ENCODE results near the gene CDKAL1.
"Not testable (repeated sequence)": the region's sequence is repeated elsewhere in the genome, so short reads cannot be mapped to it uniquely, and the experiment has no call there.

Gene CDKAL1

DNA sequence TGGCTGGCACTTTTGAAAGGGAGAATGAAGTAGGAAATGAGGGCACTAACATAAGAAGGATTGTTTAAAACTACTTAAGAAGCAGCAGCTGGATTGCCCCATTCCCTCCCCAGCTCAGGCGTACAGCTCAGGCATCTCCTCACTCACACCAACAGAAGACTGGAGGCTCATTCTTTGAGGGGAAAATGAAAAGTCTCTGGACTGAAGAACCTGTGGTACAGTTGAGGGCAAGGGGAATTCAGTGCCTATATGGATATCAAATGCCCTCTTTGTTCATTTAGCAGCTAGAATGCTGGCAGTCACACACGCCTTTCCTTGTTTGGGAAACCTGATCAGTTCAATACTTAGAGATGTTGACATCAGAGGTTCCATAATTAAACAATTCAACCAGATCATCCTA, 557.2 kb downstream of the CDKAL1 start:
- DNase-seq = no peak

- not testable (repeated sequence) for DNase-seq
These were observed 558.0 kb downstream of the CDKAL1 start for GRCh38 chr6:21092231-21092772.

DNA sequence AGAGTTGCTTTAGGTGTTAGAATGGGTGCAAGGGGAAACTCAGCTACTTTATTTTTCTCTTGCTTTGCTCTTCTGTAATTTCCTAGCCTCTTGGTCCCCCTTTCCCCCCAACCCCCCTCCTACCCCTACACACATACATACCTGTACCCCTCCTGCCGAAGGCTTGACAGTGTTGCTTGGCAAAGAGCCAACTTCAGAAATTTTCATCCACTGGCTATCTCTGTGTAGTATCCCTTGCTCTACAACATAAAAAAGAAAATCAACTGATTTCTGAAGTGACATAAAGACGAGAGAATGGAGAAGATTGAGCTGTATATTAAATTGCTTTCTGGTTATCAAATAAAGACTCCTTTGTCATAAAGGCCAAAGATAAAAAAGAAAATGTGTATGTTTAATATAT, 561.2 kb downstream of the CDKAL1 start:
- DNase-seq = no peak

GRCh38 chr6:21098134-21098533, 563.9 kb downstream of the CDKAL1 start:
- no peak for DNase-seq

DNA sequence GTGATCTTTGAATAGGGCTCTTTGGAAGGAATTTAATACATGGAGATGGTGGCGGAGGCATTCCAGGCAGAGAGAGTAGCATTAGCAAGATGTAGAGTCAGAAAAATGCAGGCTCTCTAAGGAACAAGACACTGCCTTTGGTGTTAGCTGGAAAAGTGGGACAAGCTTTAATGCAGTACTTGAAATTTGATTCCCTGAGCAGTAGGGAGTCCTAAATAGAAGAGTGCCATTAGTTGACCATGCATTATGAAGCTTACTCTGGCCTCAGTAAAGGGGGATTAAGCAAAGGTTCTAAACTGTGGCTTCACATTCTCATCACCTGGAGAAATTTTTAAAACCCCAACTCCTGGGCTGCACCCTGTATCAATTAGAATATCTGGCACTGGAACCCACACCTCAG, 564.5 kb downstream of the CDKAL1 start:
- DNase-seq = no peak

GRCh38 chr6:21099338-21100314, 565.4 kb downstream of the CDKAL1 start:
- DNase-seq = no peak

GRCh38 chr6:21100991-21101390, 566.7 kb downstream of the CDKAL1 start:
- DNase-seq = no peak

GRCh38 chr6:21101694-21102093, 567.4 kb downstream of the CDKAL1 start:
- DNase-seq = no peak

GRCh38 chr6:21102201-21102600, 567.9 kb downstream of the CDKAL1 start:
- no peak for DNase-seq

- no peak for DNase-seq
These were observed 568.4 kb downstream of the CDKAL1 start for GRCh38 chr6:21102624-21103023.

GRCh38 chr6:21103626-21104224, 569.5 kb downstream of the CDKAL1 start:
- DNase-seq = no peak

DNA sequence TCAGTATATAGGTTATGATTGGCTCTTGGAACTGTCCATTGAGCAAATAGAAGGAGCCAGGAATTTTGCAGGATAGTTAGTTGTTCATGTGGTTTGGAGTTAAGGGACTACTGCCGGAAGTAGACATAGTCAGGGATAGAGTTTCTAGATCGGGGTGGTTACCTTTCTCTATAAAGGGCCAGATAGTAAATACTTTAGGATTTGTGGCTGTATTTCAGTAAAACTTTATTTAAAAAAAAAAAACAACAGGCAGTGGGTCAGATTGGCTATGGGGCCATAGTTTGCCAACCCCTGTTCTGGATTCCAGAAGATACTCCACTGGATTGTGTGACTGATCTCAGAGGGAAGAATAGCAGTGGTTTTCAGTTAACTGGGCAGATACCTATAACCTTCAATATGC, 570.0 kb downstream of the CDKAL1 start:
- DNase-seq = no peak

DNA sequence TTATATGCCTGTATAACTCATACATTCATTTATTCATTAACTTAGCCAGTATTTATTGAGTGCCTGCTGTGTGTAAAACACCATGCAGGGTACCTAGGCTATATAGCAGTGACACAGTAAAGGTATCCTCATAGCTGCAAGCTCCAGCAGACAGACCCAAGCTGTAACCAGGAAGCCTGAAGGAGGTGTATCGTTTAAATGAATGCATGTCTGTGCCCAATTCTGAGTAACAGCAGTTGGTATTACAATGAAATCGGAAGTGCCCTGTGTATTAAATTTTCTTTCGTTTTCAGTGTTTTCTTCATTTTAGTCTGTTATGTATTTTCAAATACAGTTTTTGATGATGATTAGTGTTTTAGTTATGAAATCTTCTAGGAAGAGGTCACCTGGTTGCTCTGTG, 573.5 kb downstream of the CDKAL1 start:
- DNase-seq = no peak

GRCh38 chr6:21109391-21110178, 575.3 kb downstream of the CDKAL1 start:
- DNase-seq = peak in 1 of 2 experiments; percentile 57

DNA sequence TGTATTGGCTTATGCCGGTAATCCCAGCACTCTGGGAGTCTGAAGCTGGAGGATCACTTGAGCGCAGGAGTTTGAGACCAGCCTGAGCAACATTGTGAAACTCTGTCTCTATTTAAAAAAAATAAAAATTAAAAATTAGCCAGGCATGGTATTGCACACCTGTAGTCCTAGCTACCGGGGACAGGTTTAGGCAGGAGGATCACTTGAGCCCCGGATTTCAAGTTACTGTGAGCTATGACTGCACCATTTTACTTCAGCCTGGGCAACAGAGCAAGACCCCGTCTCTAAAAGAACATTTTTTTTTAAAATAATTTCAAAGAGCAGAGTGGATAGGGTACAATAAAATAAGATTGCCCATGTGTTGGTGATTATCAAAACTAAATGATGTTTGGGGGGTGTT, 576.4 kb downstream of the CDKAL1 start:
- no peak for DNase-seq

DNA sequence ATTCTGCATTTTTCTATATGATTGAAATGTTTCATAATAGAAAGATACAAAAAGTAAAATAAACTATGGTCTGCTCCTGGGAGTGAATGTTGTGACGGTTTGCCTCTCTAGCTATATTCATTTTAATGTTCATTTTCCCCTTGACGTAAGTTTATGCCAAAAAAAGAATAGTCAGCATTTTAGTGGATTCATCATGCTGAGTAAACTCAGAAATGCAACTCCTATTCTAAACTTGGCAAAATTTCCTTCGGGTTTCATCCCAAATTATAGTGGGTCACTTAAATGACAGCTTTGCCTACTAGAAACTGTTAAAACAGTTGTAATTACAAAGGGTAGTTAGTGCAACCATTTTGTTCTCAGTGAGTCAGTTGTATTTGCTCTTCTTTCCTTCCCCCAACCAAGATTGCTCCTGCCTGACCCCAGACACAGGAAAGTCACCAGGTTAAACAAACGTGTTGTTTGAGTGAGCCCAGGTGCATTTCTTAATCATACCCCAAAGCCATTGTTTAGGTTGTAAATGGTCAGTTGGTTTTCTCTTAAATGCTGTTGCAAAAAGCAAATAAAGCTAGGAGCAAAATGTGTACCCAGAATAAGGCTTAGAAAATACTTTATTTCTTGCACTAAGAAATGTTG, 577.0 kb downstream of the CDKAL1 start:
- DNase-seq = no peak

DNA sequence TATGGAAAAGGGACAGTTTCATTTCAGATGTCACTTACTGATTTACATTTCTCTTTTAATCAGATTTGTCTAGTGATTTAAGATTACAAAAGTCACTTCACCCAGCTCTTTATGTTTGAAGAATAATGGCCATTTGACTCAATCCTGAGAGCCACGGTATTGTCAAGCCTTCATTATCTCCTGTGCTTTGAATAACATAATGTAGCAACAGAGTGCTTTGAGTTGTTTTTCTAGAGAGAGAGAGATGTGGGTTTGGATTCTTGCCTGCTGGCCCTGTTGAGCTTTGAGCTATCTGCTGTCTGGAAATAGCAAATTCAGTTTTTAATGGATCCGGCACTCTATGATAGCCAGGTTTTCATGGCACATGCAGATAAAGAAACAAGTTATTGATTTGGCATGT, 580.9 kb downstream of the CDKAL1 start:
- no peak for DNase-seq

DNA sequence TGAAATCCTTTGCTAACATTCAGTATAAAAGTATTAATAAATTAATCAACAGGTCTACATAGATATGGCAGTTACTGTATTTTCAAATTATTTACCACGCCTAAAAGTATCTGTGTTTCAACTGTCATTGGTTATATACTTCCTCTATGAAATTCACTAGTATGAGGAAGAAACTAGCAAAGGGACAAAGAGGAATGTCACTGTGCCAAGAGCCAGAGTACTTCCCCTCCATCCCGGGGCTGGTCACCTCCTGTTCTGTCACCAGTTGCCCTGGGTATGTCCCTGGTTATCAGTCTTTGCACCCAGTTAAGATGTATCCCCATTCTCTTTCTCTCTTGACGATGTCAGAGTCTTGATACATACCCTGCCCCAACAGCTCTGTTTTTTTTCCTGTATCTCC, 582.5 kb downstream of the CDKAL1 start:
- no peak for DNase-seq

DNA sequence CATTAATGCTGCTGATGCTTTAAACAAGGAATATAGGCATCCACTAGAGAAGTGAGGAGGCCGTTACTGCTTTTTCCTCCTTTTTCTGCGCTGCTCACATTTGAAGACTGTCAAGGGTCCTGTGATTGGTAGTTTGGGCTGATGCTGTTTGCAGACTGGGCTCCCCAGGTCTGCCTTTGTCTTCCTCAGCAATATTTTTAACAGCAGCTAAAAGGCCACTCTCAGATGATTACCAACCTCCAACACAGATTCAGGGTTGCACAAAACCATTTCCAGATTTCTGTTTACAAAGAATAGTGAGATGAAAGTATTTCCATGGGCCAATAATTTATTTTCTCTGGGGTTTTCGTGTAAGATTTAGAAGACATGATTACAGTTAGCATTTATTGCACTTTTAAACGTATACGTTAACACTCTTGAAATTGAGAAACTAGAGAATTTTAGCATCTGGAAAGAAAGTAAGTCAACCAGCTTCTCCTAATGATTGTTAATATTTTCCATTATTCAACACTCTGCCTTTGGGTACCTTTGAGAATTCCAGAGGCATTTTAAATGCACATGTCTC, 584.0 kb downstream of the CDKAL1 start:
- no peak for DNase-seq

DNA sequence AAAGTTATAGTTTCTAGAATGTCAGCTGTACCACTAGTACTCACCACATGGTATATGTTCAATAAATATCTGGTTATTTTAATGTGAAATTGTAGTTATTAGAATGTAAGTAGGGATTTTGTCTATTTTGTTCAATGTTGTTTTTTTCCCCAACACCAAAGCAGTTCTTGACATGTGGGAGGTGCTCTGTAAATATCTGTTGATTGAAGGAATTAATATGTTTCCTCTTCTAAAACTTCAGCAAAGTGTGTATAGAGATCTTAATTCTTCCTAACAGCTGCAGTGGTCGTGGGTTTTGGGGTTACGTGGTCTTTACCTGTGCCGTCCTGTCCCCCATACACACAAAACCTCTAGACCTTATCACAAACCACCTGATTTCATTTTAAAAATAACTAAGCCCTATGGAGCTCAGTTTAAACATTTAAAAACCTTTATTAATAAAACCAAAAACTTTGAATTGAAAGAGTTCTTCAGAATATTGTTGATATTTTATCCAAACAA, 587.4 kb downstream of the CDKAL1 start:
- no peak for DNase-seq

- no peak for DNase-seq
These were observed 589.5 kb downstream of the CDKAL1 start for GRCh38 chr6:21123507-21124436.
